Vagina (tissue), 2 donors: ENCODE results near the gene ARHGAP44. TPM values are rescaled to one million over a fixed set of nuclear protein-coding genes. Genes with fewer than 3 reads are reported as not detected.

Experiments
- DNase-seq, 2 donors: peaks; one replicate each; pipeline ENCODE4 v3.0.0-alpha.2; 2017; ENCODE audit errors: extremely low spot score in 2 of 2
- H3K27ac ChIP-seq: fragments of 200-600 bp; sonication (generic); one replicate; pipeline ENCODE4 v1.5.1; 2019
- H3K27me3 ChIP-seq: fragments of 200-600 bp; sonication (generic); one replicate; pipeline ENCODE4 v1.5.1; 2019
- H3K36me3 ChIP-seq, 2 donors: fragments of 200-600 bp; sonication (generic); one replicate each; pipeline ENCODE4 v1.5.1; 2017 to 2019
- H3K4me1 ChIP-seq: fragments of 200-600 bp; sonication (generic); one replicate; pipeline ENCODE4 v1.5.1; 2019
- H3K4me3 ChIP-seq, 2 donors: fragments of 200-600 bp; sonication (generic); 1 replicate in 1 of 2; 2 replicates in 1 of 2; pipeline ENCODE4 v1.5.1; 2016 to 2019
- H3K9me3 ChIP-seq: fragments of 200-600 bp; sonication (generic); one replicate; pipeline ENCODE4 v1.5.1; 2019
- POLR2A ChIP-seq, 2 donors: fragments of 450-650 bp; IDR thresholded peaks; one replicate each; pipeline ENCODE4 v1.6.1; 2017; ENCODE audit warnings: antibody characterized with exemption in 2 of 2, mild to moderate bottlenecking in 2 of 2, moderate library complexity in 2 of 2
- POLR2AphosphoS5 ChIP-seq, 2 donors: sonication (generic); formaldehyde crosslinking; IDR thresholded peaks; one replicate each; pipeline ENCODE4 v1.9.0; 2017; ENCODE audit warnings: antibody characterized with exemption in 2 of 2, mild to moderate bottlenecking in 2 of 2, low read depth in 1 of 2; ENCODE audit not compliant: insufficient read depth in 1 of 2
- intact Hi-C: fragments of 100-400 bp; cut with DNase I; formaldehyde crosslinking; loops from one replicate; pipeline ENCODE4 v1.15.1; 2023
- total RNA-seq: library from RNA; depleted of rRNA; stranded (reverse); fragments of >200 nt; gene quantifications from one replicate; pipeline ENCODE4 v1.2.3, GENCODE V29; 2016
- TF ChIP-seq, protein P1 (sequence below), 3 experiments: fragments of 450-650 bp in 2 of 3; fragments of 200-600 bp in 1 of 3; sonication (generic) in 1 of 3; IDR thresholded peaks; one replicate each; pipeline ENCODE4 v1.5.1; 2017 to 2019; ENCODE audit warnings: antibody characterized with exemption in 3 of 3, mild to moderate bottlenecking in 2 of 3, moderate library complexity in 2 of 3

Gene ARHGAP44
- total RNA-seq, 1 donor from 2014 or later: 3.2 TPM

- no peak overlapping the region for H3K27ac ChIP-seq
- H3K4me1 ChIP-seq: no peaks in the 10 kb centered on the region
- H3K4me3 ChIP-seq: no peak overlapping the region
- intact Hi-C loops: no loop called here
- no peaks in the 10 kb centered on the region for H3K27me3 ChIP-seq
- no peaks in the 10 kb centered on the region for H3K9me3 ChIP-seq
- DNase-seq: no peak
- H3K36me3 ChIP-seq: peaks cover 0 to 98% of the 10 kb centered on the region in 2 donors
- TF ChIP-seq, protein P1, sequence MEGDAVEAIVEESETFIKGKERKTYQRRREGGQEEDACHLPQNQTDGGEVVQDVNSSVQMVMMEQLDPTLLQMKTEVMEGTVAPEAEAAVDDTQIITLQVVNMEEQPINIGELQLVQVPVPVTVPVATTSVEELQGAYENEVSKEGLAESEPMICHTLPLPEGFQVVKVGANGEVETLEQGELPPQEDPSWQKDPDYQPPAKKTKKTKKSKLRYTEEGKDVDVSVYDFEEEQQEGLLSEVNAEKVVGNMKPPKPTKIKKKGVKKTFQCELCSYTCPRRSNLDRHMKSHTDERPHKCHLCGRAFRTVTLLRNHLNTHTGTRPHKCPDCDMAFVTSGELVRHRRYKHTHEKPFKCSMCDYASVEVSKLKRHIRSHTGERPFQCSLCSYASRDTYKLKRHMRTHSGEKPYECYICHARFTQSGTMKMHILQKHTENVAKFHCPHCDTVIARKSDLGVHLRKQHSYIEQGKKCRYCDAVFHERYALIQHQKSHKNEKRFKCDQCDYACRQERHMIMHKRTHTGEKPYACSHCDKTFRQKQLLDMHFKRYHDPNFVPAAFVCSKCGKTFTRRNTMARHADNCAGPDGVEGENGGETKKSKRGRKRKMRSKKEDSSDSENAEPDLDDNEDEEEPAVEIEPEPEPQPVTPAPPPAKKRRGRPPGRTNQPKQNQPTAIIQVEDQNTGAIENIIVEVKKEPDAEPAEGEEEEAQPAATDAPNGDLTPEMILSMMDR (IDR thresholded peaks at IDR 0.05): no peak
- TF ChIP-seq POLR2A (IDR thresholded peaks at IDR 0.05) (no peak), POLR2AphosphoS5 (IDR thresholded peaks at IDR 0.05; ENCODE audit: insufficient read depth in 1 of 2, low read depth in 1 of 2) (no peak)
Observed at GRCh38 chr17:12996357-12996756, 207.1 kb downstream of the ARHGAP44 start.

GRCh38 chr17:12996941-12997340 lies 207.6 kb downstream of the ARHGAP44 start:
- H3K36me3 ChIP-seq: peaks cover 0 to 99% of the 10 kb centered on the region in 2 donors
- no peak for DNase-seq
- H3K27ac ChIP-seq: no peak overlapping the region
- TF ChIP-seq POLR2A (IDR thresholded peaks at IDR 0.05): no peak
- no peak for TF ChIP-seq POLR2AphosphoS5 (IDR thresholded peaks at IDR 0.05; ENCODE audit: insufficient read depth in 1 of 2, low read depth in 1 of 2)
- TF ChIP-seq, protein P1 (IDR thresholded peaks at IDR 0.05): no peak
- H3K4me1 ChIP-seq: no peaks in the 10 kb centered on the region
- intact Hi-C loops: no loop called here
- no peaks in the 10 kb centered on the region for H3K9me3 ChIP-seq
- no peak overlapping the region for H3K4me3 ChIP-seq
- H3K27me3 ChIP-seq: no peaks in the 10 kb centered on the region

DNA sequence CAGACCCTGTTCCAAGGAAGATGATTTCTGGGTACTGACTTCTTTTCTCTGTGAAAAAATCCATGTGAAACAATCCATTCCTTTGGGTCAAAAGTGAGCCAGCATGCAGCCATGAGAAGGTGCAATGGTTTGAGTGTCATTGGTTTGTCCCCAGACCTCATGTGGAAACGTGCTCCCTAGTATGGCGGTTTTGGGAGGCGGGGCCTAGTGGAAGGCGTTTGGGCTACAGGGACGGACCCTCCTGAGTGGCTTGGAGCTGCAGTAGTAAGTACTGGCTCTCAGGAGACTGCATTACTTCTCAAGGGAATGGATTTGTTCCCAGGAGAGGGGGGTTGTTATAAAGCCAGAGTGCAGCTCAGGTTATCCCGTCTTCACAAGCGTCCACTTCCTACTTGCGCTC lies 209.2 kb downstream of the ARHGAP44 start:
- peaks cover 0 to 94% of the 10 kb centered on the region in 2 donors for H3K36me3 ChIP-seq
- H3K27ac ChIP-seq: no peak overlapping the region
- no peaks in the 10 kb centered on the region for H3K9me3 ChIP-seq
- no peaks in the 10 kb centered on the region for H3K27me3 ChIP-seq
- peaks cover 5% of the 10 kb centered on the region for H3K4me1 ChIP-seq
- no peak for DNase-seq
- TF ChIP-seq, protein P1 (IDR thresholded peaks at IDR 0.05): no peak
- TF ChIP-seq POLR2AphosphoS5 (IDR thresholded peaks at IDR 0.05; ENCODE audit: insufficient read depth in 1 of 2, low read depth in 1 of 2) (no peak), POLR2A (IDR thresholded peaks at IDR 0.05) (no peak)
- intact Hi-C loops: no loop called here
- no peak overlapping the region for H3K4me3 ChIP-seq

DNA sequence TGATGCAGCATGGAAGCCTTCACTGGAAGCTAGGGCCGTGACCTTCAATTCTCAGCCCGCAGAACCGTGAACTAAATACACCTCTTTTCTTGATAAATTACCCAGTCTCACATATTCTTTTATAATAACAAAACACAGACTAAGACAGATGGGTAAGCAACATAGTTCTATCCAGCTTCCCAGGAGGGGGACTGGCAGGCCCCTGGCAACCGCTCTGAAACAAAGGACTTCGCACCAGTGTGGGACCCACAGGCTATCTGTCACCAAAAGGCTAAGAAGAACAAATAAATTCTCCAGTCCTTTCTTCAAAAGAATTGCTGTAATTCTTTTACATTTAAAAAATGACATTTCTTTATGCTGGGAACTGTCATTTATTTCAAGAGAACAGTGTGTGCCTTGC lies 209.6 kb downstream of the ARHGAP44 start:
- TF ChIP-seq, protein P1 (IDR thresholded peaks at IDR 0.05): no peak
- TF ChIP-seq POLR2AphosphoS5 (IDR thresholded peaks at IDR 0.05; ENCODE audit: insufficient read depth in 1 of 2, low read depth in 1 of 2) (no peak), POLR2A (IDR thresholded peaks at IDR 0.05) (no peak)
- Histone ChIP-seq H3K4me3 (no peak overlapping the region), H3K9me3 (no peaks in the 10 kb centered on the region), H3K27me3 (no peaks in the 10 kb centered on the region), H3K4me1 (peaks cover 5% of the 10 kb centered on the region), H3K36me3 (peaks cover 0 to 90% of the 10 kb centered on the region in 2 donors), H3K27ac (no peak overlapping the region)
- intact Hi-C loops: no loop called here
- DNase-seq: no peak

DNA sequence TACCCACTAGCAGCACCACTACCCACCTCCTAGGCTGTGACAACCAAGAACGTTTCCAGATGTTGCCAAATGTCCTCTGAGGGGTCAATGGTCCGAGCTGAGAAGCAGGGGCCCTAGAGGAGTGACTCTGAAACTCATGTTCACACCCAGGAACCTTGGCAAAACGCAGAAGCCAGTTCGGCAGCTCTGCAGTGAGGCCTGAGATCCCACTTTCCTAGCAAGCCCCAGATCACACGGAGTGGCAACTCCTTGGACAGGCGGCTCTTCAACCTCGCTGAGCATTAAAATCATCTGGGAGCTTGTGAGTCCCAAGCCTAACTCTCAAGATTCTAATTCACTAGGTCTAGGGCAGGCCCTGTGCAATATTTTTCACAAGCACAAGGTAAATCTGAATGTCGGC lies 211.3 kb downstream of the ARHGAP44 start:
- TF ChIP-seq POLR2AphosphoS5 (IDR thresholded peaks at IDR 0.05; ENCODE audit: insufficient read depth in 1 of 2, low read depth in 1 of 2) (no peak), POLR2A (IDR thresholded peaks at IDR 0.05) (no peak)
- TF ChIP-seq, protein P1 (IDR thresholded peaks at IDR 0.05): no peak
- DNase-seq: no peak
- Histone ChIP-seq H3K4me3 (no peak overlapping the region), H3K9me3 (no peaks in the 10 kb centered on the region), H3K36me3 (peaks cover 0 to 83% of the 10 kb centered on the region in 2 donors), H3K27me3 (no peaks in the 10 kb centered on the region), H3K27ac (no peak overlapping the region), H3K4me1 (peaks cover 5% of the 10 kb centered on the region)
- intact Hi-C loops: loop anchor here (5.0 kb wide), 1 partner anchor 818 kb away; no protein-coding TSS in a partner anchor
